ENCODE data around the gene RNF130. TPM values are rescaled to one million over a fixed set of nuclear protein-coding genes. Genes with fewer than 3 reads are reported as not detected.

The RNF130 gene
- polyA plus RNA-seq, 1 experiment, result 32.7 TPM

GRCh38 chr5:180046656-180047055 is 24.9 kb downstream of the RNF130 start:
- TF ChIP-seq, protein P1, sequence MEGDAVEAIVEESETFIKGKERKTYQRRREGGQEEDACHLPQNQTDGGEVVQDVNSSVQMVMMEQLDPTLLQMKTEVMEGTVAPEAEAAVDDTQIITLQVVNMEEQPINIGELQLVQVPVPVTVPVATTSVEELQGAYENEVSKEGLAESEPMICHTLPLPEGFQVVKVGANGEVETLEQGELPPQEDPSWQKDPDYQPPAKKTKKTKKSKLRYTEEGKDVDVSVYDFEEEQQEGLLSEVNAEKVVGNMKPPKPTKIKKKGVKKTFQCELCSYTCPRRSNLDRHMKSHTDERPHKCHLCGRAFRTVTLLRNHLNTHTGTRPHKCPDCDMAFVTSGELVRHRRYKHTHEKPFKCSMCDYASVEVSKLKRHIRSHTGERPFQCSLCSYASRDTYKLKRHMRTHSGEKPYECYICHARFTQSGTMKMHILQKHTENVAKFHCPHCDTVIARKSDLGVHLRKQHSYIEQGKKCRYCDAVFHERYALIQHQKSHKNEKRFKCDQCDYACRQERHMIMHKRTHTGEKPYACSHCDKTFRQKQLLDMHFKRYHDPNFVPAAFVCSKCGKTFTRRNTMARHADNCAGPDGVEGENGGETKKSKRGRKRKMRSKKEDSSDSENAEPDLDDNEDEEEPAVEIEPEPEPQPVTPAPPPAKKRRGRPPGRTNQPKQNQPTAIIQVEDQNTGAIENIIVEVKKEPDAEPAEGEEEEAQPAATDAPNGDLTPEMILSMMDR (IDR thresholded peaks at IDR 0.05; ENCODE audit: insufficient read depth, low read depth, low read length), result no peak

DNA sequence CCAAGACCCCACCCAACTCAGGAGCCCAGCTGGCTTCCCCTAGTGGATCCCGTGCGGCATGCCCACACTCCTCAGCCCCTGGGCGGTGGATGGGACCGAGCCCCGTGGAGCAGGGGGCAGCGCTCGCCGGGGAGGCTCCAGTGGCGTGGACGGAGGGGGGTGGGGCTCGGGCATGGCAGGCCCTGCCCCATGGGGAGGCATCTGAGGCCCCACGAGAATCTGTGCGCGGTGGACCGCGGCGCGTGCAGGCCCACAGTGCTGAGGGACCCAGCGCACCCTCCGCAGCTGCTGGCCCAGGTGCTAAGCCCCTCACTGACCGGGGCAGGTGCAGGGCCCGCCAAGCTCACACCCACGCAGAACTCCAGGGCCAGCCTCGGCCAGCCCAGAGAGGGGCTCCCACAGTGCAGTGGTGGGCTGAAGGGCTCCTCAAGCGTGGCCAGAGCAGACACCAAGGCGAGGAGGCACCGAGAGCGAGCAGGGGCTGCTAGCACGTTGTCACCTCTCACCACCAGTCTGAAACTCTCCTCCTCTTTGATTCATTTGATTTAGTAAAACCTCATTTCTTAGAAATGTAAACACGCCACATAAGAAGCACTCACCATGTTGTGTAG is 25.6 kb downstream of the RNF130 start:
- Histone ChIP-seq H3K27me3 (ENCODE audit: control insufficient read depth, insufficient read depth, low read length) (no peaks in the 10 kb centered on the region), H3K36me3 (ENCODE audit: control insufficient read depth, insufficient read depth, low read length) (no peaks in the 10 kb centered on the region), H3K4me3 (ENCODE audit: low read depth, low read length) (no peak overlapping the region)
- POLR2A ChIA-PET, result no interaction called here
- CTCF ChIA-PET, result interaction anchor here (0.6 kb wide), 1 partner anchor 425 kb away, joined by 3 read pairs; no protein-coding TSS in a partner anchor
- DNase-seq (ENCODE audit: low read depth), result no peak
- TF ChIP-seq, protein P1 (IDR thresholded peaks at IDR 0.05; ENCODE audit: insufficient read depth, low read depth, low read length), result no peak

More at GRCh38 chr5:180046656-180047055, 24.9 kb downstream of the RNF130 start:
- Histone ChIP-seq H3K36me3 (ENCODE audit: control insufficient read depth, insufficient read depth, low read length) (no peaks in the 10 kb centered on the region), H3K4me3 (ENCODE audit: low read depth, low read length) (no peak overlapping the region), H3K27me3 (ENCODE audit: control insufficient read depth, insufficient read depth, low read length) (no peaks in the 10 kb centered on the region)
- no peak for DNase-seq (ENCODE audit: low read depth)
- ChIA-PET CTCF (interaction anchor here (0.6 kb wide), 1 partner anchor 183 kb away, joined by 3 read pairs; no protein-coding TSS in a partner anchor), POLR2A (no interaction called here)

DNA sequence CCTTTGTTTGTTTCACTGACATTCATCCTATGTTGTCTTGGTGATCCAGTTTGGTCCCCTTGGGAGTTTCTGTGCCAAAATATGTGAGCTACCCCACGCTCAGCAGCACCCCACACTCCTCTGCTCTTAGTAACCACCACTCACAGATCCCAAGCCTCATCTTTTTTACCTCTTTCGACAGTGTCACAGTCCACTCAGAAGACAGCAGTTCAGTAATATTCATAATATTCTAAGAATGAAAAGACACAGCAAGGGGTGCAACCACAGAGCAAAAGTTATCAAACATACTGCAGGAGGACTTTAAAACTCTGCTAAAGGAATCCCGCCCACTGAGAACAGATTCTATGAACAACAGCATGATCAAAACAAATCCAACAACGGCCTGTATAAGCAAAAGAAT is 28.2 kb downstream of the RNF130 start:
- DNase-seq (ENCODE audit: low read depth), result no peak
- H3K36me3 ChIP-seq (ENCODE audit: control insufficient read depth, insufficient read depth, low read length), result no peaks in the 10 kb centered on the region
- ChIA-PET POLR2A (no interaction called here), CTCF (no interaction called here)
- H3K27me3 ChIP-seq (ENCODE audit: control insufficient read depth, insufficient read depth, low read length), result no peaks in the 10 kb centered on the region
- TF ChIP-seq, protein P1 (IDR thresholded peaks at IDR 0.05; ENCODE audit: insufficient read depth, low read depth, low read length), result no peak
- no peak overlapping the region for H3K4me3 ChIP-seq (ENCODE audit: low read depth, low read length)

DNA sequence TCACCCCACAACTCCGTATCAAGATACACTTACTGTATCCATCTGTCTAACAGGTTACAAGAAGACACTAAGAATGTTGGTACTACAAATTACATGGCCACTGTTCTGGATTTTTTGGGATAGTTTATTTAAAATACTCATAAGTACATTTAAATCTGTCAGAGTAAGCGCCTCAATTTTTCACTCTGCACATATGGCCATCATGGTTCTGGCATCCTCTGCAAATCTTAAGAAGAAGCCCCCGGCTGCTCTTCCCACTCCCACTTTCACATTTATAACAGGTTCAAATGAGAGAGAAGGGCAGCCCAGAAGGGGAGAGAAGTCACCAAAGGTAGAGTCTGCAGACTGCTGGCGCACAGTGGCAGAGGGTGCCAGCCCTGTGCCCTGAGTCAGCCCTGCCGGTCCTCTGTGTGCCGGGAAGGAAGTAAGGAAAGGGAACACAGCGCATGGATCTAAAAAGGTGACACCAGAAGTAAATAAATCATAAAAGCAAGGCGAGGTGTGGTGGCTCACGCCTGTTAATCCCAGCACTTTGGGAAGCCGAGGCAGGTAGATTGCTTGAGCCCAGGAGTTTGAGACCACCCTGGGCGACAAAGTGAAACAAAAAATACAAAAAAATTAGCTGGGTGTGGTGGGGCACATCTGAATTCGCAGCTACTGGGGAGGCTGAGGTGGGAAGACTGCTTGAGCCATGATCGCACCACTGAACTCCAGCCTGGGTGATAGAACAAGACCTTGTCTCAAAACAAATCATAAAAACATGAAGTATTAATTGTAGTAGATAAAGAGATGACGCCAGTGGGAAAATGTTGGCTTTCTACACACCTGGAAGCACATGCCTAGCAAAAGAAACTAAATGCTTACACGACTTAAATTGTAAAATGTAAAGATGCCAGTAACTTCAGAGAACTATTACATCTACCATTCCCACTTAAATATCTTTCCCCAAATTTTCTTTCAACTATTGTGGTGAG is 30.0 kb downstream of the RNF130 start:
- POLR2A ChIA-PET, result no interaction called here
- TF ChIP-seq, protein P1 (IDR thresholded peaks at IDR 0.05; ENCODE audit: insufficient read depth, low read depth, low read length), result no peak
- CTCF ChIA-PET, result no interaction called here
- H3K36me3 ChIP-seq (ENCODE audit: control insufficient read depth, insufficient read depth, low read length), result peaks cover 1% of the 10 kb centered on the region; the same call in 1 of the 2 replicates
- H3K27me3 ChIP-seq (ENCODE audit: control insufficient read depth, insufficient read depth, low read length), result no peaks in the 10 kb centered on the region
- no peak for DNase-seq (ENCODE audit: low read depth)
- no peak overlapping the region for H3K4me3 ChIP-seq (ENCODE audit: low read depth, low read length)
